ENCODE results near the gene PAX6.

The PAX6 gene

DNA sequence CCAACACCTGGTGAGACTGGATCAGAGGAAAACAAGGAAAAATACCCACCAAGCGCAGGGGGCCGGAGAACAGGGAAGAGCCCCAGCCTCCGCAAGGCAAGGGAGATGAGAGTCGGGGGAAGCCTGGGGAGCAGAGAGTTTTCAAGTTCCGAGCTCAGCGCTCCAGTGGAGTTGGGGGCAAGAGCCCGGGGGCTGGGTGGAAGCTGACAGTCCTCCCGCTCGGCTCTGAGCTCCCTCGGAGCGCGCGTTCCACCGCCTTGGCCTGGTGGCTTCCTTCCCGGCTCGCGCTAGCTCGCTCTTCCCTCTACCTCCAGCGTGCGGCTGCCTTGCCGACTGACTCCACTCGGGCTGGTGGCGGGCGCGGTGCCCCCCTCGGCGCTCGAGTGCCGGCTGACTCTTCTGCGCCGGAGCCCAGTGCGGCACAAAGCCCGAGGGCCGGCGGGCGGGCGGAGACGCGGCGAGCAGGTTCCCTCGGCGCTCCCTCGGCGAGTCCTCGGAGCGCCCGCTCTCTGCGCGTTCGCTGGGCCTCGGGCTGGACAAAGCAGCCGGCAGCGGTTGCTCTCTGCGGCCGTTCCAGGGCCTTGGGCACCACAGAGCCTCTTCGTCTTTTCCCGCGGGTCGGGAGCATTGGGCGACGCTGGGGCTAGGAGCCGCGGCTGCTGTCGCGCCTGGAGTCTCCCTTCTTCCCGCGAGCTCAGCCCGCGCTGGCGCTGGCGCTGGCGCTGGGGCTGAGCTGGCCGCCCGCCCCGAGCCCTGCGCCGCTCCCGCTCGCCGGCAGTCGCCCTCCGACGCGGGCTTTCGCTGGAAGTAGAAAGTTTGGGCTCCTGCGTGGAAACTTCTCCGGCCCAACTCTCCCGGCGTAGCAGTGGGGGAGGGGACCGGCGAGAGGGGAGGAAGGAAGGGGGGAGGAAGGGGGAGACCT, 1.0 kb downstream of the PAX6 start:
- DNase-seq (ENCODE audit: insufficient read length, low spot score): no peak
- FAIRE-seq: no peak

DNA sequence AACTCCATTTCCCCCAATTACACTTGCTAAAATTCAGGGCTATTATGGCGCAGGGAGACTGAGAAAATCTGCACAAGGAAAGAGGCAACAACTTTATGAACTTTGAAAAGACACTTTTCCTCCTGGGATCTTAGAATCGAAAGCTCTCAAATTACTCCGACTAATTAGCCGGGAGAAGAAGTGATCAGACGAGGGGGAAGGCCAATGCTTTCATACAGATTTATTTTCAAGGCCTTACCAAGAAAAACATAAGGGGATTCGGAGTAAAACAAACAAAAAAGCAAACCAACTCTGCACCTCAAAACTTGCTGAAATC, 1.6 kb downstream of the PAX6 start:
- DNase-seq (ENCODE audit: insufficient read length, low spot score): no peak
- FAIRE-seq: no peak
- TF ChIP-seq POU2F2 (IDR thresholded peaks at IDR 0.05; ENCODE audit: low read depth, low read length): no peak
- TF ChIP-seq TAF1 (IDR thresholded peaks at IDR 0.05; ENCODE audit: low read depth, low read length): no peak
- TF ChIP-seq PAX5 (IDR thresholded peaks at IDR 0.05; ENCODE audit: insufficient read depth, low read length, severe bottlenecking): no peak
- no peak for TF ChIP-seq SPI1 (IDR thresholded peaks at IDR 0.05; ENCODE audit: low read depth, low read length)
- TF ChIP-seq POLR2AphosphoS5 (IDR thresholded peaks at IDR 0.05; ENCODE audit: low read depth, low read length): no peak
- no peak for TF ChIP-seq POLR2A (IDR thresholded peaks at IDR 0.05; ENCODE audit: low read depth, low read length)

More for the DNA sequence above, 1.0 kb downstream of the PAX6 start:
- TF ChIP-seq POU2F2 (IDR thresholded peaks at IDR 0.05; ENCODE audit: low read depth, low read length) (no peak), POLR2AphosphoS5 (IDR thresholded peaks at IDR 0.05; ENCODE audit: low read depth, low read length) (no peak), TAF1 (IDR thresholded peaks at IDR 0.05; ENCODE audit: low read depth, low read length) (no peak), PAX5 (IDR thresholded peaks at IDR 0.05; ENCODE audit: insufficient read depth, low read length, severe bottlenecking) (no peak), POLR2A (IDR thresholded peaks at IDR 0.05; ENCODE audit: low read depth, low read length) (no peak), SPI1 (IDR thresholded peaks at IDR 0.05; ENCODE audit: low read depth, low read length) (no peak)

DNA sequence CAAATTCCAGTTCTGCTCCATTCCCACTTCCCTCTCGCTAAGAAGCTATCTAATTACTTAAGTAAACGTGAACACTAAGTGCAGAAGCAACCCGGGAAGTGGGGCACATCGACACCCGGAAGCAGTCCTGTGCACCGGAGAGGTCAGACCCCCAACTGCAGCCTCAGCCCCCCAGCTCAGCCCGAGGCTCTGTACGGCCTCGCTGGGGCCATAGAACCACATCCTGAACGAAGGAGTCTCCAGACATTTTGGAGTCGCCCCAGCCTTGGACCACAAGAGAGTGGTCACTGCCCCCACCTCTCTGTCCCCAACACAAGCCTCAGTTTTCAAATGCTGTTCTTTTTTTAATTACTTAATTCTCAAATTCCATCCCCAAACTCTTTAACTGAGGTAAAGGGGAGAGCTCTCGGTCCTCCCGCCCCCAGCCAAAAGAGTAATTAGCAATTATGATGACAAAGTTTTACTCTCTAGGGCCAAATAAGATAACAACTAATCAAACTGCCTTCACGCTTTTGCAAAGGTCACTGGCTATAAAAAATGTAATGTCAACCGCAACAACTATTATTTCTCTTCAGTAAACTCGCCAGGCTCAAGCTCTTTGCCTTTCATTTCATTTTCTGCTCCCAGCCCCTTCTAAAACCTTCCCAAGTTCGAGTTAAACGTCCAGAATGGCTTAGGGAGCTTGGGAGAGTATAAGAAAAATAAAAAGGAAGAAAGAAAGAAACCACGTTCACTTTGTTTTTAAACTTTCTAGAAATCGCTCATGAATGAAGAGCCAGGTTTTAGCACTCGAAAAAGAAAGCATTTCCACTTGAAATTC, 2.2 kb downstream of the PAX6 start:
- DNase-seq (ENCODE audit: insufficient read length, low spot score): no peak
- TF ChIP-seq POLR2AphosphoS5 (IDR thresholded peaks at IDR 0.05; ENCODE audit: low read depth, low read length) (no peak), POLR2A (IDR thresholded peaks at IDR 0.05; ENCODE audit: low read depth, low read length) (no peak), PAX5 (IDR thresholded peaks at IDR 0.05; ENCODE audit: insufficient read depth, low read length, severe bottlenecking) (no peak), SPI1 (IDR thresholded peaks at IDR 0.05; ENCODE audit: low read depth, low read length) (no peak), TAF1 (IDR thresholded peaks at IDR 0.05; ENCODE audit: low read depth, low read length) (no peak), POU2F2 (IDR thresholded peaks at IDR 0.05; ENCODE audit: low read depth, low read length) (no peak)
- no peak for FAIRE-seq

DNA sequence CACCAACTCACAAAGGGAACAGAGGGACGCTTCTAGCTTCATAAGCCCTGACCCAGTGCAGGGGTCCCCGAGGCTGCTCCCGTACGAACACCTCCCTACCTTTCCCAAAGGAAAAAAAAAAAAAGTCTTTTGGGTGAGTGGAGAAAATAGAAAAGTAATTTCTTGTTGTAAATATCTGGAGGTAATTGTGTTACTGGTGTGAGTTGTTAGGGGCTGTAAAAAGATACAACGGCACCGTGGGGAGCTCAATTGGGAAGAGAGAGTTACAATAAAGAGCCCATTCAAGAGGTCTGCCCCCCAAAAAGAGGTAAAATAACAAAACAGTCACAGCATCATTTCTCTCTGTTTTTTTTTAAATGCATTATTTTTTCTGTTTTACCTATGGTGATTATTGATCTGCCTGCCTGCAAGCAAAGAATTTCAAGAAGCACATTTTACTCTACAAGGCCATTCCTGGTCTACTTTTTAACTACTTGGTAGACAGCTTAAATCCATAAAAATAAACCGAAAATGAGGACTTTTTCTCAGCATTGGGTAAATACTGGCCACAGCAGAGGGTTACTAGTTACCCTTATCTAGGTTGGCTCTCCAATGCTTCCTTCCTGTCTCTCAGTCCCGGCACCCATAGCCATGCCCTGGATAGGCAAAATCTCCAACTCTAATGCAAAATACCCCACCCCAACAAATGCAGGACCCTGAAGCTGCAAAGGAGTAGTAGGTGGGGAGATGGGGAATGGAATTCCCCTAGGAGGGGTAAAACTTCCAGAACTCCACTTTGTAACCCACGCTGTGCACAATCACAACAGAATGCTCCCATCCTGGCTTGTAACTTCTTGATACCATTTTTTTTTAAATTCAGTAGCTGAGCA, 3.1 kb downstream of the PAX6 start:
- no peak for FAIRE-seq
- TF ChIP-seq POLR2A (IDR thresholded peaks at IDR 0.05; ENCODE audit: low read depth, low read length) (no peak), POU2F2 (IDR thresholded peaks at IDR 0.05; ENCODE audit: low read depth, low read length) (no peak), POLR2AphosphoS5 (IDR thresholded peaks at IDR 0.05; ENCODE audit: low read depth, low read length) (no peak), TAF1 (IDR thresholded peaks at IDR 0.05; ENCODE audit: low read depth, low read length) (no peak), SPI1 (IDR thresholded peaks at IDR 0.05; ENCODE audit: low read depth, low read length) (no peak), PAX5 (IDR thresholded peaks at IDR 0.05; ENCODE audit: insufficient read depth, low read length, severe bottlenecking) (no peak)

DNA sequence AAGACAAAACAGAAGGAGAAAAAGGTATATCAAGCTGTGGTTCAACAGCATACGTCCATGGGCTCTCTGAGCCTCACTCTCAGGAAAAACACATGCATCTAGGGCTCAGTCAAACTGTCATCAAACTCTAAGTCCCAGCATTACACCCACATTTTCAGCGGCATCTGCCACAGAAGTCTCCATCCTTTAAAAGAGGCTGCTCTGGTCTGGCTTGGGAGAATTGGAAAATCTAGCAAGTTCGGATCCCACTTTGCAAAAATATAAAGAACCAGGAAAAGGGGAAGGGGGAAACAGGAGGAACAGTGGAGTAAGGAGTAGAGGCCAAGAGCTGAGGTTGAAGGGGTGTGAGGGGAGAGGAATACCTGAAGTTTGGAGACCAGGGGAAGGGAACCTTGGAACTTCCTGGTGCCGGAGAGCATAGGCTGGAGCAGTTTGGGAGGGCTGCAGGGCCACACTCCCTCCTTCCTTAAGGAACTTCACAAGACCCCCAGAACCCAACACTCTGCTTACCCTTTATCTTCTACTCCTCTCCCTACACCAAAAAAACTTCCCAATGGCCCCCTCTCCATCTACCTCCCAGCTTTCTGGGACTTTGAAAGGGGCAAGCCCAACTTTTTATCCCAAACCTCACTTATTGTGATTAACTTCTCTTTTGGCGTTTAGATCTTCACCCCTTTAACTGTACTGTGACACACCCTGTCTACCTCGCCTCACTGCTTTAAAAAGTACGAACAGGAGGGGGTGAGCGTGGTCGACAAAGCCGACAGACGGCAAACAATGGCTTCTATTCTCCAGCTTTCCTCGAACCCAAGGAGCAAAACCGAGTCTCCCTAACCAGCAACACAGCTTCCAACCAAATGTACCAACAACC, 4.0 kb downstream of the PAX6 start:
- no peak for FAIRE-seq
- TF ChIP-seq TAF1 (IDR thresholded peaks at IDR 0.05; ENCODE audit: low read depth, low read length) (no peak), PAX5 (IDR thresholded peaks at IDR 0.05; ENCODE audit: insufficient read depth, low read length, severe bottlenecking) (no peak)
- DNase-seq (ENCODE audit: insufficient read length, low spot score): no peak

More for the DNA sequence above, 3.1 kb downstream of the PAX6 start:
- no peak for DNase-seq (ENCODE audit: insufficient read length, low spot score)

DNA sequence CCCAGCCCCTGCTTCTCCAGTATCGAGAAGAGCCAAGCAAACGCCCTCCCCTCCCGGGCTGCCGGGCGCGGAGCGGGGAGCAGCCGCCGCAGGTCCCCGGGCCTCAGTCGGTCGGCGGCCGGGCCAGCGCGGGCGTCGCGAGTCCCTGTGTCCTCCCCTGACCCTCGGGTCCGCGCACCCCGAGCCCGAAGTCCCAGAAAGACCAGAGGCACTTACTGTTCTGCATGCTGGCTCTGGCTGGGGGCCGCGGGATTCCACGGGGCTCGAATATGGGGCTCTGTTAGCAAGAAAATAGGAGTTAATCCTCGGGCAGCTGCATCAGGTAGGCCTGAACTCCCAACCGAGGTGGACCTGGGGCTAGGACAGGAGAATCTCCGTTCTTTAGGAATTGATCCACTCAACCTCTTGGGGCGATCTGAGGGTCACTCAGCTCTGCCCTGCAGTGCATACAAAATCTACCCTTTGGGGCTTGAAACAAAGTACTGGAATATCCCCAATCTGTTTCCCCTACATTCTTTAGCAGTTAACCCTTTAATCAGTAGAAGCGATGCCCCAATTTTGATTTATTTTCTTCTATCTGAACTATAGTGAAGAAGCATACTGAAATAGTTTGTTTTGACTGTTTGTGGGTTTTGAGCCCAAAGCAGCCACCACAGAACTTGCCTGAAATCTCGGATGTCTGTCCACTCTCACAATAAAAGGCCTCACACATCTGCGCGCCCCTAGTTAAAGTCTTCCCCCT, 4.8 kb downstream of the PAX6 start:
- DNase-seq (ENCODE audit: insufficient read length, low spot score) (no peak), FAIRE-seq (no peak)
- TF ChIP-seq PAX5 (IDR thresholded peaks at IDR 0.05; ENCODE audit: insufficient read depth, low read length, severe bottlenecking) (no peak), POLR2AphosphoS5 (IDR thresholded peaks at IDR 0.05; ENCODE audit: low read depth, low read length) (no peak), SPI1 (IDR thresholded peaks at IDR 0.05; ENCODE audit: low read depth, low read length) (no peak), POU2F2 (IDR thresholded peaks at IDR 0.05; ENCODE audit: low read depth, low read length) (no peak), TAF1 (IDR thresholded peaks at IDR 0.05; ENCODE audit: low read depth, low read length) (no peak), POLR2A (IDR thresholded peaks at IDR 0.05; ENCODE audit: low read depth, low read length) (no peak)

DNA sequence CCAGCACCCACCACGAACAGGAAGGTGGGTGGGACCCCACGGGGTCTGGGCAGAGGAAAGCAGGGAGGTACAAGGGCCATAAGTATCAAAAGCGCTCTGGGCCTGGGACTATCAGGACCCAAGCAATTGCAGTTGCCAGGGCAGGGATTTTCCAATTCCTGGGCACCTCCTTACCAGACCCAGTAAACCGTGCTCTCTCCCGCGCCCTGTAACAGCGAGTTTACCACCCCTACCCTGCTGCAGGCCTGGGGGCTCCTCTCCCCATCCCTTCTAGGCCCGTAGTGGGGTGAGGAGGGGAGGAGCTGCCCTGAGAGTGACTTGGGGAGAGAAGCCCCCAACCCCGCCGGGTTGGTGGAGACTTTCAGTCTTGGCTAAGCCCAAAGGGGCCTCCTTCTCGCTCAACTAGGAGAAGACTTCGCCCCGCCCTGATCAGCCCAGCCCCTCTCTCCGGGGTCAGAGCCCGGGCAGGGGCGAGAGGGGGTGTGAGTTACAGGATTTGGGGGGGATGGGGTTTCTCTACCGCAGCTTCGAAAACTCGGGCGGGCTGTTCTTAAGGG, 5.4 kb downstream of the PAX6 start:
- no peak for TF ChIP-seq POLR2AphosphoS5 (IDR thresholded peaks at IDR 0.05; ENCODE audit: low read depth, low read length)
- TF ChIP-seq SPI1 (IDR thresholded peaks at IDR 0.05; ENCODE audit: low read depth, low read length): no peak
- no peak for TF ChIP-seq TAF1 (IDR thresholded peaks at IDR 0.05; ENCODE audit: low read depth, low read length)
- TF ChIP-seq POLR2A (IDR thresholded peaks at IDR 0.05; ENCODE audit: low read depth, low read length): no peak
- TF ChIP-seq PAX5 (IDR thresholded peaks at IDR 0.05; ENCODE audit: insufficient read depth, low read length, severe bottlenecking): no peak
- TF ChIP-seq POU2F2 (IDR thresholded peaks at IDR 0.05; ENCODE audit: low read depth, low read length): no peak
- DNase-seq (ENCODE audit: insufficient read length, low spot score): no peak
- no peak for FAIRE-seq
